ENCODE results near the gene POU3F4. TPM values are rescaled to one million over a fixed set of nuclear protein-coding genes. Genes with fewer than 3 reads are reported as not detected.
A peak's percentile ranks its signal among the peaks of the same experiment; 100 is the strongest.

The POU3F4 gene
- total RNA-seq, 1 donor from 2014 or later, result 0.18 TPM

DNA sequence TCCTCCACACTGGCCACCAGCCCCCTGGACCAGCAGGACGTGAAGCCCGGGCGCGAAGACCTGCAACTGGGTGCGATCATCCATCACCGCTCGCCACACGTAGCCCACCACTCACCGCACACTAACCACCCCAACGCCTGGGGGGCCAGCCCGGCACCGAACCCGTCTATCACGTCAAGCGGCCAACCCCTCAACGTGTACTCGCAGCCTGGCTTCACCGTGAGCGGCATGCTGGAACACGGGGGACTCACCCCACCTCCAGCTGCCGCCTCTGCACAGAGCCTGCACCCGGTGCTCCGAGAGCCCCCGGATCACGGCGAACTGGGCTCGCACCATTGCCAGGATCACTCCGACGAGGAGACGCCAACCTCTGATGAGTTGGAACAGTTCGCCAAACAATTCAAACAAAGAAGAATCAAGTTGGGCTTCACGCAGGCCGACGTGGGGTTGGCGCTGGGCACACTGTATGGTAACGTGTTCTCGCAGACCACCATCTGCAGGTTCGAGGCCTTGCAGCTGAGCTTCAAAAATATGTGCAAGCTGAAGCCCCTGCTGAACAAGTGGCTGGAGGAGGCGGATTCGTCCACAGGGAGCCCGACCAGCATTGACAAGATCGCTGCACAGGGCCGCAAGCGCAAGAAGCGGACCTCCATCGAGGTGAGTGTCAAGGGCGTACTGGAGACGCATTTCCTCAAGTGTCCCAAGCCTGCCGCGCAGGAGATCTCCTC is 600 bp downstream of the POU3F4 start:
- no peak for TF ChIP-seq EZH2 (IDR thresholded peaks at IDR 0.05; ENCODE audit: insufficient read depth, low read length)
- TF ChIP-seq, protein P1, sequence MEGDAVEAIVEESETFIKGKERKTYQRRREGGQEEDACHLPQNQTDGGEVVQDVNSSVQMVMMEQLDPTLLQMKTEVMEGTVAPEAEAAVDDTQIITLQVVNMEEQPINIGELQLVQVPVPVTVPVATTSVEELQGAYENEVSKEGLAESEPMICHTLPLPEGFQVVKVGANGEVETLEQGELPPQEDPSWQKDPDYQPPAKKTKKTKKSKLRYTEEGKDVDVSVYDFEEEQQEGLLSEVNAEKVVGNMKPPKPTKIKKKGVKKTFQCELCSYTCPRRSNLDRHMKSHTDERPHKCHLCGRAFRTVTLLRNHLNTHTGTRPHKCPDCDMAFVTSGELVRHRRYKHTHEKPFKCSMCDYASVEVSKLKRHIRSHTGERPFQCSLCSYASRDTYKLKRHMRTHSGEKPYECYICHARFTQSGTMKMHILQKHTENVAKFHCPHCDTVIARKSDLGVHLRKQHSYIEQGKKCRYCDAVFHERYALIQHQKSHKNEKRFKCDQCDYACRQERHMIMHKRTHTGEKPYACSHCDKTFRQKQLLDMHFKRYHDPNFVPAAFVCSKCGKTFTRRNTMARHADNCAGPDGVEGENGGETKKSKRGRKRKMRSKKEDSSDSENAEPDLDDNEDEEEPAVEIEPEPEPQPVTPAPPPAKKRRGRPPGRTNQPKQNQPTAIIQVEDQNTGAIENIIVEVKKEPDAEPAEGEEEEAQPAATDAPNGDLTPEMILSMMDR (IDR thresholded peaks at IDR 0.05; ENCODE audit: insufficient read depth, low read depth, low read length), result no peak
- peak overlapping the region; percentile 88 for H3K4me2 ChIP-seq (ENCODE audit: low read length)
- no peaks in the 10 kb centered on the region for H3K79me2 ChIP-seq (ENCODE audit: insufficient read depth, low read length)
- Mint-ChIP-seq H3K27ac (ENCODE audit: unreplicated experiment) (no peak overlapping the region), H3K36me3 (ENCODE audit: low read depth, unreplicated experiment) (no peaks in the 10 kb centered on the region), H3K9me3 (ENCODE audit: unreplicated experiment) (no peaks in the 10 kb centered on the region), H3K4me3 (ENCODE audit: unreplicated experiment) (peak overlapping the region; percentile 50), H3K27me3 (ENCODE audit: low read depth, unreplicated experiment) (peaks cover 49% of the 10 kb centered on the region), H3K4me1 (ENCODE audit: low read depth, unreplicated experiment) (peaks cover 5% of the 10 kb centered on the region)
- DNase-seq (ENCODE audit: low read depth) (no peak), FAIRE-seq (no peak)
- peak overlapping the region; percentile 61 for H3K4me3 ChIP-seq (ENCODE audit: insufficient read depth, low read depth, low read length)
- H3K36me3 ChIP-seq (ENCODE audit: insufficient read depth, low read length), result no peaks in the 10 kb centered on the region
- no peaks in the 10 kb centered on the region for H4K20me1 ChIP-seq (ENCODE audit: insufficient read depth, low read length)
- no peaks in the 10 kb centered on the region for H3K9me3 ChIP-seq (ENCODE audit: insufficient read depth, low read depth, low read length)
- H3K27ac ChIP-seq (ENCODE audit: low read depth, low read length), result peak overlapping the region; percentile 33
- peak overlapping the region; percentile 69 for H2AFZ ChIP-seq (ENCODE audit: low read depth, low read length)
- H3K9ac ChIP-seq (ENCODE audit: low read length), result peak overlapping the region; percentile 84
- H3K27me3 ChIP-seq (ENCODE audit: insufficient read depth, low read length), result no peaks in the 10 kb centered on the region
- no peaks in the 10 kb centered on the region for H3K4me1 ChIP-seq (ENCODE audit: insufficient read depth, low read length)

- Mint-ChIP-seq H3K36me3 (ENCODE audit: low read depth, unreplicated experiment) (no peaks in the 10 kb centered on the region), H3K9me3 (ENCODE audit: unreplicated experiment) (no peaks in the 10 kb centered on the region), H3K27ac (ENCODE audit: unreplicated experiment) (no peak overlapping the region), H3K4me1 (ENCODE audit: low read depth, unreplicated experiment) (peaks cover 11% of the 10 kb centered on the region), H3K4me3 (ENCODE audit: unreplicated experiment) (peak overlapping the region; percentile 50), H3K27me3 (ENCODE audit: low read depth, unreplicated experiment) (peaks cover 42% of the 10 kb centered on the region)
- H4K20me1 ChIP-seq (ENCODE audit: insufficient read depth, low read length), result no peaks in the 10 kb centered on the region
- H3K4me1 ChIP-seq (ENCODE audit: insufficient read depth, low read length), result no peaks in the 10 kb centered on the region
- peak overlapping the region; percentile 84 for H3K9ac ChIP-seq (ENCODE audit: low read length)
- peak; percentile 10 for DNase-seq (ENCODE audit: low read depth)
- peak overlapping the region; percentile 69 for H2AFZ ChIP-seq (ENCODE audit: low read depth, low read length)
- no peaks in the 10 kb centered on the region for H3K27me3 ChIP-seq (ENCODE audit: insufficient read depth, low read length)
- no peaks in the 10 kb centered on the region for H3K9me3 ChIP-seq (ENCODE audit: insufficient read depth, low read depth, low read length)
- TF ChIP-seq, protein P1 (IDR thresholded peaks at IDR 0.05; ENCODE audit: insufficient read depth, low read depth, low read length), result no peak
- no peak for TF ChIP-seq EZH2 (IDR thresholded peaks at IDR 0.05; ENCODE audit: insufficient read depth, low read length)
- peak overlapping the region; percentile 61 for H3K4me3 ChIP-seq (ENCODE audit: insufficient read depth, low read depth, low read length)
- no peak for FAIRE-seq
- no peaks in the 10 kb centered on the region for H3K79me2 ChIP-seq (ENCODE audit: insufficient read depth, low read length)
- H3K4me2 ChIP-seq (ENCODE audit: low read length), result peak overlapping the region; percentile 88
- H3K27ac ChIP-seq (ENCODE audit: low read depth, low read length), result peak overlapping the region; percentile 33
- H3K36me3 ChIP-seq (ENCODE audit: insufficient read depth, low read length), result no peaks in the 10 kb centered on the region
Observed at GRCh38 chrX:83509254-83509801, 1.2 kb downstream of the POU3F4 start.
